NCI-H187 (cell line): ENCODE data around the gene FCGR3A.
"Not testable (repeated sequence)": the region's sequence is repeated elsewhere in the genome, so short reads cannot be mapped to it uniquely, and the experiment has no call there.

ENCODE experiments used
- DNase-seq, 2 experiments: peaks; one replicate each; lab custom pipeline; 2025; lab: John Stamatoyannopoulos, UW

The FCGR3A gene

DNA sequence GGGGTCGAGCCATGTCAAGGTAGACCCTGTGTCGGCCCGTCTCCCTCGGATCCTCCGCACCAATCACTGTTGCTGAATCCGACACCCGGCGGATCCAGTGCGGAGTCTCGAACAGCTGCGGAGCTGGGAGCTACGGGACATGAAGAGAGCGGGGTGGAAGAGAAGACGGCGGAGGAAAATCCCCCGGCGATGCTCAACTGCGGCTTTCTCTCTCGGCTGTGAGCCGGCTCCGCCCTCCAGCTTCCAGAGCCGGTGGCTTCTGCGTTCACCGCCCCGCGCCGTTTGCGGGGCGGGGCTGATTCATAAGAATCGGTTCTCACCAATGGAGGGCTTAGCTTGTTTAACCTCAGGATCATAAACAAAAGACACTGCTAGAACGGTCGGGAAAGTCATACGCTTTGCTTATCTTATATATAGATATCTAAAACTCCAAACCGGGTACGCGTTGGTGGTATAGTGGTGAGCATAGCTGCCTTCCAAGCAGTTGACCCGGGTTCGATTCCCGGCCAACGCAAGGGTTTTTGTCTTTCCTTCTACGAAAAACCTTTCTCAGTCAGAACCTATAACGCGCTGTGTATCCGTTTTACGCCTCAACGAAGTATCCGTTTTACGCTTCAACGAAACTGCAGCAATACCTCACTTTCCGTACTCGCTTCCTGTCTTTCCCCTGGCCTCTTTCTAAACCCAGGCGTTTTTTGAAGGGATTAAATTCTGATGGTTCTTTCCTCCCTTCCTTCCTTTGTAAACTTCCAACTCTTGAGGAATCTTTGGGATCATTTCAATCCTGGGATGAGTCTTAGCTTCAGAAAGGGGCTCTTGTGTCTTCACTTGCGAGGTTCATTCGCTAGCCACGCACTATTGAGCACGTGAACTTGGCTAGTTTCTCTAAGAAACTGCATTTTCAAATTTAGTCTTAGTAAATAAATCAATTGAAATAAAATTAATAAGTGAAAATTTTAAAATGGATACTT is 18.7 kb downstream of the FCGR3A start:
- DNase-seq, result peak; percentile 88 to 97

DNA sequence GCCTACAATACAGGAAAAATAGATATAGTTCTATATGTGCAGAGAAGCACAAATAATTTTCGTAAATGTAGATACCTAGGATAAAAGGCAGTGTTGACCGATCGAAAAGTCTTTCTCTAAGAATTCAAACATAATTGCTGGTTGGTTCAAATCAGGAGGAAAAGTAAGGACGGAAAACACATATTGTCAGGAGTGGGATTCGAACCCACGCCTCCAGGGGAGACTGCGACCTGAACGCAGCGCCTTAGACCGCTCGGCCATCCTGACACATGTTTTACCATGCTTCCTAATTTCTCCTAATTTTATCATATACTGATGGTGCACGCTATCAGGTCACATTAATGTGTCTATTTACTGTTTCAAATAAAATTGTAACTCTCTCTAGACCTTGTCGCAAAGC is 19.5 kb downstream of the FCGR3A start:
- DNase-seq, result peak; percentile 14 to 55

GRCh38 chr1:161529463-161530104 is 20.0 kb downstream of the FCGR3A start:
- DNase-seq, result not testable (repeated sequence)

DNA sequence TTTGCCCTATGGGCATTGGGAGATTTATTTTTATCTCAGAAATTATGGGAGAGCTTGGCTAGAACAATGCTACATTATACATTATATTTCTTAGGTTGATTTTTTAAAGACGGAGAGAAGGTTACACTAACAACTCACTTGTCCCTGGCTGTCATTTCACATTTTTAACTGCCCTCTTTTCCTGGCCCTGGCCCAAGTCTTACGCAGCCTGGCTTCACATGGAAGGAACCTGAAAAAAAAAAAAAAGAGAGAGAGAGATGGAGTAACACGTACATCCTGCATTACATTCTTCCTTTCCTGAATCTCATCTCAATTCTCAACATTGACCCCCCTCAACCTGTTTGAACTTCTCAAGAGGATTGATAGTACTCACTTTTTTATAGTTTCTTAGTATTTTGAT is 21.1 kb downstream of the FCGR3A start:
- DNase-seq, result not testable (repeated sequence)

DNA sequence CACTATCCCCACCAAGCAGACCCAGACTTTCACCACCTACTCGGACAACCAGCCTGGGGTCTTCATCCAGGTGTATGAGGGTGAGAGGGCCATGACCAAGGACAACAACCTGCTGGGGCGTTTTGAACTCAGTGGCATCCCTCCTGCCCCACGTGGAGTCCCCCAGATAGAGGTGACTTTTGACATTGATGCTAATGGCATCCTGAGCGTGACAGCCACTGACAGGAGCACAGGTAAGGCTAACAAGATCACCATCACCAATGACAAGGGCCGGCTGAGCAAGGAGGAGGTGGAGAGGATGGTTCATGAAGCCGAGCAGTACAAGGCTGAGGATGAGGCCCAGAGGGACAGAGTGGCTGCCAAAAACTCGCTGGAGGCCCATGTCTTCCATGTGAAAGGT is 23.7 kb downstream of the FCGR3A start:
- DNase-seq, result not testable (repeated sequence)

DNA sequence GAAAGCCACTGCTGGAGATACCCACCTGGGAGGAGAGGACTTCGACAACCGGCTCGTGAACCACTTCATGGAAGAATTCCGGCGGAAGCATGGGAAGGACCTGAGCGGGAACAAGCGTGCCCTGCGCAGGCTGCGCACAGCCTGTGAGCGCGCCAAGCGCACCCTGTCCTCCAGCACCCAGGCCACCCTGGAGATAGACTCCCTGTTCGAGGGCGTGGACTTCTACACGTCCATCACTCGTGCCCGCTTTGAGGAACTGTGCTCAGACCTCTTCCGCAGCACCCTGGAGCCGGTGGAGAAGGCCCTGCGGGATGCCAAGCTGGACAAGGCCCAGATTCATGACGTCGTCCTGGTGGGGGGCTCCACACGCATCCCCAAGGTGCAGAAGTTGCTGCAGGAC is 24.3 kb downstream of the FCGR3A start:
- not testable (repeated sequence) for DNase-seq

GRCh38 chr1:161524742-161525291 is 24.8 kb downstream of the FCGR3A start:
- DNase-seq, result not testable (repeated sequence)

GRCh38 chr1:161523817-161524741 is 25.5 kb downstream of the FCGR3A start, which contains the start of gene HSPA6:
Gene HSPA6, plus strand, starts transcription at chr1:161524540. Its CDS starts 119 bp downstream, at chr1:161524659.
- peak; percentile 31 to 88 for DNase-seq

GRCh38 chr1:161523041-161523816 is 26.4 kb downstream of the FCGR3A start:
- not testable (repeated sequence) for DNase-seq

DNA sequence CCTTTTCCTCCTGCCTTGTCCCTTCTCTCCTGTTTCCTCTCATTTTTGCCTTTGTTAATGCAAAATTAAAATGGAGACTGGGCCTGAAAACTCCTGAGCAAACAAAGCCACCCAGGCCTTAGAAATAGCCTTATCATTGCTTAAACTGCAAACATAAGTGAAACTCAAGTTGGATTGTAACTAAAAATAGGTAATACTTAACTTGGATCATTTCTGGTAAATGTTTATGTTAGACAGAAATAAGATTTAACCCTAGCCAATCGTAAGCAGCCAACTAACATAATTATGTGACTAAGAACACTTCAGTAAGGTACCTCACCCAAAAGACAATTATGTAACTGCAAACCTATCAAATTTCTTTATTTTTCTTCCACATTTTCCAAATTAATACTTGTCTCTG is 35.7 kb downstream of the FCGR3A start:
- DNase-seq, result not testable (repeated sequence)

- not testable (repeated sequence) for DNase-seq
Measured at GRCh38 chr1:161513448-161513780, 36.2 kb downstream of the FCGR3A start.

- DNase-seq, result not testable (repeated sequence)
Measured at GRCh38 chr1:161512636-161513447, 36.8 kb downstream of the FCGR3A start.

DNA sequence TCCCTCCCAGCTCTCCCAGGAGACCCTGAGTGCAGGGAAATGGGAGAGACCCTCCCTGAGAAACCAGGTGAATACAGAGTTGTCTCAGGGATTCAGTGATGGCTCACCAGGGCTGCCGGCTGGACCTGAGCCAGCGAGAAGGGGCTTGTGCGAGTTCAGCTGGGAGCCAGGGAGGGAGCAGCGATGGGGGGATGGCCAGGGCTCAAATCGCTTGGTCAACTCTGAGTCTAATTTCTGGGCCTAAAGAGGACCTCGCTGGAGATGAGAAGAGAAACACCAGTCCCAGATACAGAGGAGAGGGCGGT is 37.9 kb downstream of the FCGR3A start:
- DNase-seq, result no peak

- no peak for DNase-seq
Measured at GRCh38 chr1:161511018-161511755, 38.4 kb downstream of the FCGR3A start.

DNA sequence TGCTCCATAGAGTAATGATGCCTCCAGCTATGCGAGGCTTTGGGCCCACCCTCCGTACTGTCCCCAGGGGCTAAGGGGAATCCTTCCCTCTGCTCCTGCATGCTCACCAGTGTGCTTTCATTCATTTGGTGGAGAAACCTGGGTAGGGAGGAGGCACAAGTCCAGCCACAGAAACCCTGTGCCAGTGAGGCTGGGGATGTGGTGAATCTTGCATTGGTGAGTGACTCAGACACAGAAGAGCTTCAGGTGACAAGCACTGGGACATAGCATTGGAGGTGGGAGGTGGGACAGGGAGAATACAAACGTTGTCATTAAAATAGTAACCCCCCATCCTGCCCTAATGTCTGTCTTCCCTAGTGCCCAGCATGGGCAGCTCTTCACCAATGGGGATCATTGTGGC is 39.1 kb downstream of the FCGR3A start:
- no peak for DNase-seq

GRCh38 chr1:161506336-161507223 is 43.0 kb downstream of the FCGR3A start:
- DNase-seq, result no peak

DNA sequence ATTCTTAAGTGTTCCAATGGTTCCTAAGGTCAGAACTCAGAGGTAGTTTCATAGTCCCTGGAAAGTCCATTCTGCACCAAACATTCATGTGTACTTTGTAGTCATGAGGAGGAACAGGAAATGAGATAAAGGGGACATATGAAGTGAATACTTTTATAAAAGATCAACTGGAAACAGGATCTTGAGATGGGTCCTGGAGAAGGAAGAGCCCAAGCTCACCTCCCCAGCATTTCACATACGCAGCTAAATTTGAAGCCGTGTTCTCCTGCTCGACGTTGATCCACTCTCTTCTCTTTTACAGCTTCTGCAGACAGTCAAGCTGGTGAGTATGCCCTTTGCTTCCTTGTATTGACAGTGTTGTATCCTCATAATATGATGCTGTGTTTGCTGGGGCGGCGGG is 43.9 kb downstream of the FCGR3A start:
- no peak for DNase-seq

DNA sequence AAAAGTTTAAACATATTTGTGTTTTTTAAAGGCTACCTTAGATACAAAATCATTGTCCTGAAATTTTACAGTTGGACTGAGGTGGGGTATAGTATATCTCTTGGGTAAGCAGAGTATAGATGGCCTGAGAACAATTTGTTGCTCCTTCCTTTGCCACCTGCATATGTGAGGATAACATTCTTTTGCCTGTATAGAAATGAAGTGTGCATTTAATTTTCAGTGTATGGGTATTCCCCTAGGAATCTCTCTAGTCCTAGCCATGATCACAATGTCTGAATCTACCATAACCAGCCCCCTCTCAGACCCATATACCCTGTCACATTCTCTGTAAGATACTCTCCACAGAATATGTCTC is 46.2 kb downstream of the FCGR3A start:
- no peak for DNase-seq
